ENCODE data around the gene STAC3. TPM values are rescaled to one million over a fixed set of nuclear protein-coding genes. Genes with fewer than 3 reads are reported as not detected.

STAC3 gene
- total and polyA plus RNA-seq, 2 donors = 1.1 to 13.5 TPM

GRCh38 chr12:57198329-57198728, 52.7 kb downstream of the STAC3 start:
- Histone ChIP-seq H3K36me3 (ENCODE audit: insufficient read depth) (peaks cover 13% of the 10 kb centered on the region), H3K27ac (ENCODE audit: low read depth) (no peak overlapping the region), H3K4me1 (ENCODE audit: insufficient read depth) (no peaks in the 10 kb centered on the region), H3K4me3 (ENCODE audit: low read depth, low read length) (no peak overlapping the region)
- 93% methylated on average over 17 of the region's 17 CpGs for WGBS
- DNase-seq (ENCODE audit: extremely low spot score) = no peak

GRCh38 chr12:57196956-57197355, 54.0 kb downstream of the STAC3 start:
- WGBS = 90% methylated on average over 22 of the region's 22 CpGs
- Histone ChIP-seq H3K4me1 (ENCODE audit: insufficient read depth) (no peaks in the 10 kb centered on the region), H3K36me3 (ENCODE audit: insufficient read depth) (peaks cover 9% of the 10 kb centered on the region), H3K4me3 (ENCODE audit: low read depth, low read length) (no peak overlapping the region), H3K27ac (ENCODE audit: low read depth) (no peak overlapping the region)
- DNase-seq (ENCODE audit: extremely low spot score) = no peak

GRCh38 chr12:57196439-57196838, 54.5 kb downstream of the STAC3 start:
- DNase-seq (ENCODE audit: extremely low spot score) = no peak
- 61% methylated on average over 4 of the region's 4 CpGs for WGBS
- Histone ChIP-seq H3K36me3 (ENCODE audit: insufficient read depth) (peaks cover 9% of the 10 kb centered on the region), H3K27ac (ENCODE audit: low read depth) (no peak overlapping the region), H3K4me3 (ENCODE audit: low read depth, low read length) (no peak overlapping the region), H3K4me1 (ENCODE audit: insufficient read depth) (no peaks in the 10 kb centered on the region)

- Histone ChIP-seq H3K4me1 (ENCODE audit: insufficient read depth) (no peaks in the 10 kb centered on the region), H3K27ac (ENCODE audit: low read depth) (no peak overlapping the region), H3K4me3 (ENCODE audit: low read depth, low read length) (no peak overlapping the region), H3K36me3 (ENCODE audit: insufficient read depth) (peaks cover 9% of the 10 kb centered on the region)
- DNase-seq (ENCODE audit: extremely low spot score) = no peak
- 80% methylated on average over 34 of the region's 34 CpGs for WGBS
Measured at GRCh38 chr12:57195611-57196371, 55.2 kb downstream of the STAC3 start.

- H3K4me1 ChIP-seq (ENCODE audit: insufficient read depth) = no peaks in the 10 kb centered on the region
- H3K4me3 ChIP-seq (ENCODE audit: low read depth, low read length) = no peak overlapping the region
- peaks cover 9% of the 10 kb centered on the region for H3K36me3 ChIP-seq (ENCODE audit: insufficient read depth)
- no peak for DNase-seq (ENCODE audit: extremely low spot score)
- WGBS = 89% methylated on average over 19 of the region's 19 CpGs
- H3K27ac ChIP-seq (ENCODE audit: low read depth) = no peak overlapping the region
Measured at GRCh38 chr12:57195186-57195585, 55.8 kb downstream of the STAC3 start.

GRCh38 chr12:57194253-57194652, 56.7 kb downstream of the STAC3 start:
- WGBS = 90% methylated on average over 18 of the region's 18 CpGs
- Histone ChIP-seq H3K4me1 (ENCODE audit: insufficient read depth) (no peaks in the 10 kb centered on the region), H3K4me3 (ENCODE audit: low read depth, low read length) (no peak overlapping the region), H3K36me3 (ENCODE audit: insufficient read depth) (peaks cover 9% of the 10 kb centered on the region), H3K27ac (ENCODE audit: low read depth) (no peak overlapping the region)
- no peak for DNase-seq (ENCODE audit: extremely low spot score)

GRCh38 chr12:57193706-57194245, 57.2 kb downstream of the STAC3 start:
- H3K4me1 ChIP-seq (ENCODE audit: insufficient read depth) = no peaks in the 10 kb centered on the region
- WGBS = 89% methylated on average over 19 of the region's 19 CpGs
- H3K36me3 ChIP-seq (ENCODE audit: insufficient read depth) = peaks cover 9% of the 10 kb centered on the region
- H3K27ac ChIP-seq (ENCODE audit: low read depth) = no peak overlapping the region
- DNase-seq (ENCODE audit: extremely low spot score) = no peak
- no peak overlapping the region for H3K4me3 ChIP-seq (ENCODE audit: low read depth, low read length)

Small RNA genes lying within 50 kb of the gene (small RNA-seq; reads per million reads assigned to genes)
- gene MIR1228 = 0.09 reads per million

Other genes starting within 250 kb of the STAC3 start
- gene ZBTB39, start 244.6 kb downstream of the STAC3 start, total RNA-seq = 6.8 TPM
- 4.1 TPM for gene ZBTB39, start 244.6 kb downstream of the STAC3 start, polyA plus RNA-seq
- gene TAC3, start 234.7 kb downstream of the STAC3 start, total RNA-seq = 21.2 TPM
- gene TAC3, start 234.7 kb downstream of the STAC3 start, polyA plus RNA-seq = 2.6 TPM
- gene MYO1A, start 201.1 kb downstream of the STAC3 start, total RNA-seq = 0.16 TPM
- 0.18 TPM for gene MYO1A, start 201.1 kb downstream of the STAC3 start, polyA plus RNA-seq
- 18.0 TPM for gene NEMP1, start 172.4 kb downstream of the STAC3 start, total RNA-seq
- 8.5 TPM for gene NEMP1, start 172.4 kb downstream of the STAC3 start, polyA plus RNA-seq
- gene NAB2, start 162.1 kb downstream of the STAC3 start, total RNA-seq = 25.6 TPM
- gene NAB2, start 162.1 kb downstream of the STAC3 start, polyA plus RNA-seq = 39.1 TPM
- 60.5 TPM for gene STAT6, start 139.8 kb downstream of the STAC3 start, total RNA-seq
- gene STAT6, start 139.8 kb downstream of the STAC3 start, polyA plus RNA-seq = 172 TPM
- gene LRP1, start 122.7 kb downstream of the STAC3 start, total RNA-seq = 146 TPM
- gene LRP1, start 122.7 kb downstream of the STAC3 start, polyA plus RNA-seq = 141 TPM
- not detected for gene LRP1-AS, start 103.6 kb downstream of the STAC3 start, total RNA-seq
- not detected for gene LRP1-AS, start 103.6 kb downstream of the STAC3 start, polyA plus RNA-seq
- 0.79 TPM for gene NXPH4, start 34.4 kb downstream of the STAC3 start, total RNA-seq
- 0.28 TPM for gene NXPH4, start 34.4 kb downstream of the STAC3 start, polyA plus RNA-seq
- gene SHMT2, start 21.5 kb downstream of the STAC3 start, total RNA-seq = 62.8 TPM
- 69.8 TPM for gene SHMT2, start 21.5 kb downstream of the STAC3 start, polyA plus RNA-seq
- gene R3HDM2, start 179.9 kb upstream of the STAC3 start, total RNA-seq = 37.0 TPM
- 28.0 TPM for gene R3HDM2, start 179.9 kb upstream of the STAC3 start, polyA plus RNA-seq
- gene INHBC, start 183.6 kb upstream of the STAC3 start, total RNA-seq = not detected
- gene INHBC, start 183.6 kb upstream of the STAC3 start, polyA plus RNA-seq = 0.05 TPM
- not detected for gene INHBE, start 204.1 kb upstream of the STAC3 start, total RNA-seq
- gene INHBE, start 204.1 kb upstream of the STAC3 start, polyA plus RNA-seq = 0.09 TPM
- 11.5 TPM for gene GLI1, start 208.6 kb upstream of the STAC3 start, total RNA-seq
- gene GLI1, start 208.6 kb upstream of the STAC3 start, polyA plus RNA-seq = 11.5 TPM
- gene ARHGAP9, start 228.7 kb upstream of the STAC3 start, total RNA-seq = 2.9 TPM
- gene ARHGAP9, start 228.7 kb upstream of the STAC3 start, polyA plus RNA-seq = 5.2 TPM
- gene MARS1, start 236.9 kb upstream of the STAC3 start, total RNA-seq = 55.1 TPM
- gene MARS1, start 236.9 kb upstream of the STAC3 start, polyA plus RNA-seq = 59.9 TPM

Measured in urinary bladder (tissue), 4 donors.